ENCODE measurements around the gene KAZN.

- TF ChIP-seq CTCF (IDR thresholded peaks at IDR 0.05) (peak in 2 of 3 donors; percentile 15 to 28), POLR2AphosphoS5 (IDR thresholded peaks at IDR 0.05) (no peak)
Observed at GRCh38 chr1:14778898-14779865, 180.7 kb downstream of the KAZN start.
